Tibial nerve (tissue), 4 donors: ENCODE results near the gene ARHGEF11. TPM values are rescaled to one million over a fixed set of nuclear protein-coding genes. Genes with fewer than 3 reads are reported as not detected.

Experiments
- DNase-seq, 2 donors: peaks; one replicate each; pipeline ENCODE4 v3.0.0-alpha.2; 2019; ENCODE audit warnings: low spot score in 2 of 2
- H3K27ac ChIP-seq, 4 donors: fragments of 200-600 bp; sonication (generic) in 3 of 4; one replicate each; pipeline ENCODE4 v1.5.1; 2017 to 2019; ENCODE audit warnings: mild to moderate bottlenecking in 1 of 4
- H3K27me3 ChIP-seq, 2 donors: fragments of 200-600 bp; sonication (generic) in 1 of 2; one replicate each; pipeline versions ENCODE4 v1.5.1 to v1.6.0; 2017 to 2019
- H3K36me3 ChIP-seq, 3 donors: fragments of 200-600 bp; sonication (generic); one replicate each; pipeline ENCODE4 v1.5.1; 2018 to 2019
- H3K4me1 ChIP-seq, 4 donors: fragments of 200-600 bp; sonication (generic) in 3 of 4; one replicate each; pipeline ENCODE4 v1.5.1; 2017 to 2019
- H3K4me3 ChIP-seq, 4 donors: fragments of 200-600 bp; sonication (generic) in 3 of 4; one replicate each; pipeline ENCODE4 v1.5.1; 2017 to 2019; ENCODE audit warnings: mild to moderate bottlenecking in 1 of 4, moderate library complexity in 1 of 4
- H3K9me3 ChIP-seq, 4 donors: fragments of 200-600 bp; sonication (generic) in 3 of 4; one replicate each; pipeline ENCODE4 v1.5.1; 2017 to 2019
- CTCF ChIP-seq, 5 experiments: fragments of 200-600 bp in 3 of 5; fragments of 450-650 bp in 2 of 5; sonication (generic) in 3 of 5; IDR thresholded peaks; one replicate each; pipeline ENCODE4 v1.5.1; 2016 to 2019; ENCODE audit warnings: antibody characterized with exemption in 5 of 5, mild to moderate bottlenecking in 3 of 5, moderate library complexity in 2 of 5
- EP300 ChIP-seq, 2 donors: sonication (generic); formaldehyde crosslinking; IDR thresholded peaks; one replicate each; pipeline ENCODE4 v1.6.1; 2017; ENCODE audit warnings: antibody characterized with exemption in 2 of 2, mild to moderate bottlenecking in 1 of 2
- POLR2A ChIP-seq, 2 donors: fragments of 450-650 bp; IDR thresholded peaks; one replicate each; pipeline ENCODE4 v1.6.1; 2017; ENCODE audit warnings: antibody characterized with exemption in 2 of 2, mild to moderate bottlenecking in 2 of 2, moderate library complexity in 2 of 2
- WGBS, 2 donors: methylation state at CpG; one replicate each; pipeline ENCODE4 v1.1.5; 2018; 5-methylcytosine and 5-hydroxymethylcytosine counted together
- total RNA-seq, 4 donors: library from RNA; depleted of rRNA; stranded (reverse); fragments of >200 nt; gene quantifications; one replicate each; pipeline ENCODE4 v1.1.0, GENCODE V29; 2016

Gene ARHGEF11
- total RNA-seq, 4 donors from 2014 or later, result 41.3 to 58.4 (median 46.8) TPM

- Histone ChIP-seq H3K9me3 (no peaks in the 10 kb centered on the region), H3K4me1 (peaks cover 0 to 27% (median 7%) of the 10 kb centered on the region in 4 donors), H3K27ac (peak overlapping the region in 1 of 4 donors; percentile 29), H3K27me3 (peaks cover 0 to 15% of the 10 kb centered on the region in 2 donors), H3K36me3 (peaks cover 0 to 35% (median 0%) of the 10 kb centered on the region in 3 donors), H3K4me3 (peak overlapping the region in 1 of 4 donors; percentile 25)
- TF ChIP-seq CTCF (IDR thresholded peaks at IDR 0.05), result no peak
- DNase-seq, result no peak
- WGBS, 2 donors, result 45 to 49% methylated on average over 7 to 8 of the region's 8 CpGs
Observed at GRCh38 chr1:156931974-156932710, 113.4 kb downstream of the ARHGEF11 start.

GRCh38 chr1:156931211-156931952 is 114.2 kb downstream of the ARHGEF11 start:
- no peaks in the 10 kb centered on the region for H3K9me3 ChIP-seq
- H3K27me3 ChIP-seq, result peaks cover 0 to 22% of the 10 kb centered on the region in 2 donors
- TF ChIP-seq CTCF (IDR thresholded peaks at IDR 0.05), result no peak
- TF ChIP-seq EP300 (IDR thresholded peaks at IDR 0.05), result no peak
- no peak for TF ChIP-seq POLR2A (IDR thresholded peaks at IDR 0.05)
- peaks cover 0 to 27% (median 0%) of the 10 kb centered on the region in 3 donors for H3K36me3 ChIP-seq
- H3K4me3 ChIP-seq, result peak overlapping the region in 3 of 4 donors; percentile 17 to 25 (median 19)
- H3K27ac ChIP-seq, result peak overlapping the region in 1 of 4 donors; percentile 29
- peaks cover 0 to 29% (median 7%) of the 10 kb centered on the region in 4 donors for H3K4me1 ChIP-seq
- no peak for DNase-seq
- WGBS, 2 donors, result 44 to 48% methylated on average over 11 of the region's 11 CpGs

- no peak for DNase-seq
- peaks cover 0 to 30% of the 10 kb centered on the region in 2 donors for H3K27me3 ChIP-seq
- TF ChIP-seq CTCF (IDR thresholded peaks at IDR 0.05) (no peak), EP300 (IDR thresholded peaks at IDR 0.05) (no peak), POLR2A (IDR thresholded peaks at IDR 0.05) (no peak)
- no peaks in the 10 kb centered on the region for H3K9me3 ChIP-seq
- 48 to 68% methylated on average over 3 to 4 of the region's 4 CpGs for WGBS, 2 donors
- H3K4me3 ChIP-seq, result no peak overlapping the region
- H3K36me3 ChIP-seq, result peaks cover 0 to 18% (median 0%) of the 10 kb centered on the region in 3 donors
- H3K27ac ChIP-seq, result no peak overlapping the region
- peaks cover 0 to 29% (median 7%) of the 10 kb centered on the region in 4 donors for H3K4me1 ChIP-seq
Observed at GRCh38 chr1:156930483-156930882, 115.1 kb downstream of the ARHGEF11 start.

- Histone ChIP-seq H3K9me3 (no peaks in the 10 kb centered on the region), H3K36me3 (peaks cover 0 to 10% (median 0%) of the 10 kb centered on the region in 3 donors), H3K27me3 (peaks cover 0 to 37% of the 10 kb centered on the region in 2 donors), H3K4me3 (no peak overlapping the region), H3K27ac (no peak overlapping the region), H3K4me1 (peaks cover 0 to 29% (median 7%) of the 10 kb centered on the region in 4 donors)
- TF ChIP-seq CTCF (IDR thresholded peaks at IDR 0.05), result no peak
- TF ChIP-seq POLR2A (IDR thresholded peaks at IDR 0.05), result no peak
- no peak for TF ChIP-seq EP300 (IDR thresholded peaks at IDR 0.05)
- 65 to 77% methylated on average over 6 of the region's 6 CpGs for WGBS, 2 donors
- no peak for DNase-seq
Observed at GRCh38 chr1:156929596-156930238, 115.8 kb downstream of the ARHGEF11 start.
